HG03354 (cell line): ENCODE results near the gene DGKB.

ENCODE experiments used
- ATAC-seq: cut with Tn5 transposase; IDR thresholded peaks from one replicate; pipeline ENCODE4 v1.9.1; 2021; ENCODE audit warnings: mild to moderate bottlenecking; ENCODE audit not compliant: unreplicated experiment, poor library complexity, severe bottlenecking

The DGKB gene

DNA sequence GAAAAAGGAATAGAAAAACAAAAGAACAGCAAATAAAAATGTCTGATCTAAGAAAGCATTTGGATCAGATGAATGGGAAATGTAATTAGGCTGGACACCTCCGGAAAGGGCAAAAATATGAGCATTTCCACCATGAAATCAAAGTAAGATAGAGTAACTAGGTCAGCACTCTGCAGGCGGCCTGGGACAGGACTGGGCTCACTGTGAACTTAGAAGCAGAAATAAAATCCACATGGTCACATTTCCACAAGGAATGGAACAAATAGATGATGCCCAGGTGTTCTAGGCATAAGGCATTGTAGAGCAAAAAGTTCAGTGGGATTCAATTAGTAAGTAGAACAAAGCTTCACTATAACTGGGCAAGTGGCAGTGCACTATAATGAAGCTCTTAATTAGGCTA, 703.2 kb downstream of the DGKB start:
- ATAC-seq = no peak

GRCh38 chr7:14197280-14197679, 705.3 kb downstream of the DGKB start:
- ATAC-seq = no peak

DNA sequence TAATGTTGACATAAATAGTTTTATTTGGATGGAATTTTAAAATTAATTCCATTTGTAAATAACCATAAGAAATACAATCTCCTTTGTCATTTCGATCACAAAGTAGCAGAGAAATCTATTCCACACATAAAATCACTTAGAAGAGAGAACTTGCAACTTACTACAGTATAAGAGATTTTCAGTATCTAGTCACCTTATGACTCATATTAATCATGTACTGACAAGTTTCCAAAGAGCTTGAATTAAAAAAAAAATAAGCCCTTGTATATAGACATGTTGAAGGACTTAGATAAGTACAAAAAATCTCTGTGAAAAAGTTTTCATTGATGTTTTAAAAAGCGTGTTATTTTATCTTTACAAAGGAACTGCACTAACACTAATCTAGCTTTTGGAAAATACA, 706.0 kb downstream of the DGKB start:
- no peak for ATAC-seq

DNA sequence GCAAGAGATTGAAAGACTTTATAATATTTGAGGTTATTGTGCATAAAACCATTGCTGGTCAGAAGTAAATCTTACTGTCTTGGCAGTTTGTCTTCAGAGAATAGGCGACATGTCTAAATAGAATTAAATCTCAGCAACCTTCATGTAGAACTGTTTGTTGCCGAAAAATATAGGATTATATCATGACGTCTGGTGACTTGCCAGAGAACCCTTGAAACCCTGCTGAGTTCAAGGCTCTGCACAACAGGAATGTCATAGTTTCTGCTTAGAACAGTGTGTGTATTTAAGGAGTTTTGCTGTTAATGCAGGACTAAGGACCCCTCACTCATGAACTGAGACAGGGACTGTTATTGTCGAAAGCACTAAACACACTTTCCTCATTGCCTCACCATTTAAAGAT, 706.7 kb downstream of the DGKB start:
- ATAC-seq = no peak

- no peak for ATAC-seq
These were observed 707.5 kb downstream of the DGKB start for GRCh38 chr7:14195079-14195478.

DNA sequence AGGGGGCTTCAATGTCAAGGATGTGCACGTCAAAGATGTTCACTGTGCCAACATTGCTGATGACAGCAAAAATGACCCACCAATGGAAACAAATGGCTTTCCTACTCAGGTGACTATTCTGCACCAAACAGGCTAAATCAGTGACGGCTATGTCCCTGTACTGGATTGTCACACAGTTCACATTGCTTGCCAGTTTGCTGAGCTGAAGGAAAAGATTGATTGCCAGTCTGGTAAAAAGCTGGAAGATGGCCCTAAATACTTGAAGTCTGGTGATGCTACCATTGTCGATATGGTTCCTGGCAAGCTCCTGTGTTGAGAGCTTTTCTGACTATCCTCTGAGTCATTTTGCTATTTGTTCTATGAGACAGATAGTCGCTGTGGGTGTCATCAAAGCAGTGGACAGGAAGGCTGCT, 710.9 kb downstream of the DGKB start:
- ATAC-seq = no peak

GRCh38 chr7:14184292-14184864, 718.2 kb downstream of the DGKB start:
- no peak for ATAC-seq

GRCh38 chr7:14179781-14180180, 722.8 kb downstream of the DGKB start:
- no peak for ATAC-seq

DNA sequence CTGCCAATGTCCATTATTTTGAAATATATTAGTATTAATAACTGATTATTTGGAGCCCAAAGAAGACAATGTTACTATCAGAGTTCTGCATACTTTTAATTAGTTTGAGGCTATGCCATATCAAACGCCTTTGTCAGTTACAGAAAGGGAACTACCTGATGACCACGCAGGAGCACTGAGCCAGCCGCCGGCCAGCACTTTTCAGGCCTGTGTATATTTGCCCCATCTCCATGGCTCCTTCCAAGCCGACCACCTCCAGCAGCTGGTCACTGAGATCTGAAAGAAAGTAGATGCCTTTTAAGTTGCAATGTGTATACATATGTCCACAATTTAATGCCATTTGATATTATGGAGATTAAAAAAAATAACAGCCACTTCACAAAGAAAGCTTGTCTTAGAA, 724.7 kb downstream of the DGKB start:
- ATAC-seq = no peak

- no peak for ATAC-seq
These were observed 731.7 kb downstream of the DGKB start for GRCh38 chr7:14170872-14171271.

DNA sequence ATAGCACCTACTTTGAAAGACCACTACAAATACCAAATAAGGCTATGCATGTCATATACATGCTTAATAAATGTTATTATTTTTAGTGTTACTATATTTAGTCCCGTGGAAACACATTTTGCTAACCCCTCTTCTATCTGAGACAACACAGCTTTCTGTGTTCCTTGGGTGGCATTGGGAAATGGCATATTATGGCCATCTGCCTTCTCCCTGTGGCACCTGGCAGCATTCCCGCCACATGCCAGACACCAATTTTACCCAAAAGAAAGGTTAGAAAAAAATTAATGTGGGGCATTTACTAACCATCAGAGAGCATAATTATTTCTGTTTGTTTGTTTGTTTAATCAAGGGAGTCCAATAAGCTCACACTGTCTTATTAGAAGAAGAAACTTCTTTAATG, 744.4 kb downstream of the DGKB start:
- ATAC-seq = no peak

GRCh38 chr7:14156436-14156835, 746.1 kb downstream of the DGKB start:
- ATAC-seq = no peak

- no peak for ATAC-seq
These were observed 753.6 kb downstream of the DGKB start for GRCh38 chr7:14148974-14149373.

DNA sequence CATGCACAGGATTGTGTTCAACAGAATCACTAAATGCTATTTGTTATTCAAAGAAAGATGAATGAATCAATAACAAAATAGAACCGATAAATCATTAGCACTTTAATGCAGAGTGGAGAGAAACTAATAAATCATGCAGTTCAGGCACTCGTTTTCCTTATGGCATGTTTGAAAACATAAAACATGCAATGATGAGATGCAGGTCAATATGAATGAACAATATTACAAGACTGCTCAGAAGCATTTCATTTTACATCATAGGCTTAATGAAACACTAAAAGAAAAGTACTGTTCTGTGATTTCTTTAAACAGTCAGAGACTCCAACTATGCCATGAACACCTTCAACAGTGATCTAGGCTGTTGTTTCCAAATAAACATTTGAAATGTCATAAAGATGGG, 755.0 kb downstream of the DGKB start:
- no peak for ATAC-seq

GRCh38 chr7:14144538-14144937, 758.0 kb downstream of the DGKB start:
- ATAC-seq = no peak

- ATAC-seq = no peak
These were observed 758.4 kb downstream of the DGKB start for GRCh38 chr7:14144109-14144508.

DNA sequence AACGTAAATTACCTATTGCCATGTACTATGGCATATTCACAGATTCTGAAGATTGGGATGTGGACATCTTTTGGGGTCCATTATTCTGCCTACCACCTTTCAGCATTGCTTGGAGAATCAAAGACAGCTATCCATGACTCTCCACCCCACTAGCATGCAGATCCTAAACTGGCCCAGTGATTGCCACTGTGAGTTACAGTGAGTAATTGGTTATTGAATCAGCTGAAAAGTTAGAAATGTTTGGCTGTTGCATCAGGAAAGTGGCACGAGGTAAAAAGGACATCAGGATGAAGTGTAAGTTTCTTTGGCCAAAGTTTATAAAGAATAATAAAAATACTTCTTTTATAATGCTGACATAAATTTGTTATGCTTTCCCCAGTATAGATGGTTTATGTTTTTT, 764.9 kb downstream of the DGKB start:
- no peak for ATAC-seq

DNA sequence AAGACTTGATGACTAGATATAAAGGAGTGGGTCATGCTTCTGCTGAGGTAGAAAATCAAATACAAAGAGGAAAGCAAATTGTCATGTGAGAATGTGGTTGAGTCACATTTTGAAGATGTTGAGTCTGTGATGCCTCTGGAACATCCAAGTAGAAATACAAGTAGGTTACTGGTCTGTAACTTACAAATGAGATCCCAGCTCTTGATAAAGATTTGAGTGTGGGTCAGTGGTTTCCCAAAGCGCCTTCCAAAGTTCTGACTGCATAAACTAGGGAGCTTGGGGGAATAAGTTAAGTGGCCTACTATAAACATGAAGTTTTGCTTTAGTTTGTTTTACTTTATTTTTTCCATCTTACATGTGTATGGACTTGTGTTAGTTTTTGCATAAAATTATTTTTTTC, 768.8 kb downstream of the DGKB start:
- ATAC-seq = no peak

DNA sequence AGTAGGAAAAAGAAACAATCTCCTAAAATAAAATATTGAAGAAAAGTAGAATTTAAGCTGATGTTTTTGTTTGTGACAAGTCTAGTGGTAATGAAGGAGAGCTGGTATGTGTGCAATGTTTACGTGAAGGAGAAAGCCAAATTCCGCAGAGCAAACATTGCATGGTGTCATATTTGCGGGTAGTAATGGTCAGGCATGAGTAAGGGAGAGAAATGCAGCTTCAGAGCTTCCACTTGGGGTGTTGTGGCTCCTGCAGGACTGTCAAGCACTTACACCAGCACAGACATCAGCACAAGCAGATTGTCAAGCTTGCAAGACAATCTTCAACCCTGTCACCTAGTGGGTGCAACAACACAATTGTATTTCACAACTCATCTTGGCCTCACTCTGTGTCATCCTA, 776.6 kb downstream of the DGKB start:
- ATAC-seq = no peak

DNA sequence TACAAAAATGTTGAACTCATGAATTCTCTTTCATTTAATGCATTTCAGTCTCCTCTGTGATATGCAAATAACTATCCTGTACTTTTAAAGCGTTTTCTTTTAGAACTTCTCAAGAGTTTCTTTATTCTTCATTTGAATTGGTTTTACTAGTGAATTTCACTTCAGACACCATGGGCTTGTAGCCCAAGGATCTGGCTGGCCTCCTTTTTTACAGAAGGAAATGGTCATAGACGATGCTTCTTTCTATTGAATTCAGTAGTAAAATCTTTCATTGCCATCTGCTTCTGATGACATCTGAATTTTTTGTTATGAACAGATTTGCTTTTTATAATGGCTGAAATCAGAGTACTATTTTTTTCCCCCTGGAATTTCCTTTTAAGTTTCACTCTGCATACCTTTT, 777.8 kb downstream of the DGKB start:
- ATAC-seq = no peak

DNA sequence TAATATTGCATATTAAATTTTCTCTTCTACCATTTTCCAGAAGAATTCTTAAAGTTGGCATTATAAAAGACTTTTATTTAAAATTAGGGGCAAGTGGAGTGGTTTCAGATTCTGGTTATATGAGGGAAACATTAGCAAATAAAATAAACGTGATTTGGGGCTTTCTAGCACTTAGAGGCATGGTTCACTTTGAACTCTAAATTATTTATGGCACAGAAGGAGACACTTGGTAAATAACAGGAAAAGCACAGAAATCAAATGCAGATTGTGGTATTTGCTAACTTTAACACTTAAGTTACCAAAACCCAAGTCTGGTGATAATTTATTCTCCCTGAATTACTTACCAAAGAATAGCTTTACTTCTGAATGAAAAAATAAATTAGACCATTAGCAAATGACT, 778.6 kb downstream of the DGKB start:
- no peak for ATAC-seq

DNA sequence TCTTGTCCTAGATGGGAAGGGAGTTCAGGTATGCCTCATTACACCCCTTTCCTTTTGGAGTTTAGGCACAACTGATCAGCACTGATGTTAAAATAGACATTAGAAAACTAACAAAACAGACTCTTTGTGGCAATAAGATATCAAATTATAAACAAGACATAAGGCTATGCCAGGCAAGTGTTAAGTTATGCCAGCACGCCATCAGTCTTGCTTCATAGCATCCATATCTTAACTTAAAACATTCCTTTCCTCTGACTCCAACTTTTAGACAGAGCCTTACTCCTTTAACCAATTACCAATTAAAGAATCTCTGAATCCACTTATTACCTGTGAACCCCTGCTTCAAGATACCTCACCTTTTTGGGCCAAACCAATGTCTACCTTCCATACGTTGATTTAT, 786.9 kb downstream of the DGKB start:
- no peak for ATAC-seq
